Naive B cell (primary cell): ENCODE data around the gene KCNQ2. TPM values are rescaled to one million over a fixed set of nuclear protein-coding genes. Genes with fewer than 3 reads are reported as not detected.

ENCODE experiments used
- ATAC-seq, 2 donors: fragments of 150-1000 bp; cut with Tn5 transposase; 2 replicates each; pipeline ENCODE4 v1.10.0; 2021; ENCODE audit warnings: low read depth in 2 of 2, mild to moderate bottlenecking in 2 of 2, moderate library complexity in 2 of 2
- DNase-seq: peaks from one replicate; pipeline ENCODE4 v3.0.0; 2022
- H3K27ac Mint-ChIP-seq, 6 donors: one replicate each; pipeline ENCODE4 v1.8.0; 2020 to 2022; ENCODE audit warnings: mild to moderate bottlenecking in 6 of 6, mixed read lengths in 6 of 6, moderate library complexity in 5 of 6, inconsistent platforms in 2 of 6
- H3K27me3 Mint-ChIP-seq, 3 donors: one replicate each; pipeline ENCODE4 v1.8.0; 2021 to 2022; ENCODE audit warnings: mixed read lengths in 3 of 3, mild to moderate bottlenecking in 1 of 3
- H3K36me3 Mint-ChIP-seq, 2 donors: one replicate each; pipeline ENCODE4 v1.8.0; 2020 to 2022; ENCODE audit warnings: mixed read lengths in 2 of 2, inconsistent platforms in 1 of 2, mild to moderate bottlenecking in 1 of 2
- H3K4me1 Mint-ChIP-seq, 3 donors: one replicate each; pipeline ENCODE4 v1.8.0; 2020 to 2022; ENCODE audit warnings: mixed read lengths in 3 of 3, inconsistent platforms in 1 of 3, mild to moderate bottlenecking in 1 of 3, moderate library complexity in 1 of 3
- H3K4me3 Mint-ChIP-seq, 8 donors: one replicate each; pipeline ENCODE4 v1.8.0; 2020 to 2022; ENCODE audit warnings: mild to moderate bottlenecking in 8 of 8, mixed read lengths in 8 of 8, moderate library complexity in 8 of 8, inconsistent platforms in 2 of 8
- H3K9me3 Mint-ChIP-seq, 7 donors: one replicate each; pipeline ENCODE4 v1.8.0; 2020 to 2022; ENCODE audit warnings: mixed read lengths in 7 of 7, mild to moderate bottlenecking in 5 of 7, inconsistent platforms in 2 of 7, moderate library complexity in 1 of 7
- polyA plus RNA-seq, 6 donors: library from polyadenylated mRNA; unstranded; fragments of 300-500 nt; fragmentation: Illumina TruSeq; gene quantifications; one replicate each; pipeline ENCODE4 v1.2.3, GENCODE V29; 2021; ENCODE audit warnings: low read depth in 6 of 6

The KCNQ2 gene
- polyA plus RNA-seq, 6 donors from 2014 or later: 0.54 to 1.1 TPM; not detected in 4

DNA sequence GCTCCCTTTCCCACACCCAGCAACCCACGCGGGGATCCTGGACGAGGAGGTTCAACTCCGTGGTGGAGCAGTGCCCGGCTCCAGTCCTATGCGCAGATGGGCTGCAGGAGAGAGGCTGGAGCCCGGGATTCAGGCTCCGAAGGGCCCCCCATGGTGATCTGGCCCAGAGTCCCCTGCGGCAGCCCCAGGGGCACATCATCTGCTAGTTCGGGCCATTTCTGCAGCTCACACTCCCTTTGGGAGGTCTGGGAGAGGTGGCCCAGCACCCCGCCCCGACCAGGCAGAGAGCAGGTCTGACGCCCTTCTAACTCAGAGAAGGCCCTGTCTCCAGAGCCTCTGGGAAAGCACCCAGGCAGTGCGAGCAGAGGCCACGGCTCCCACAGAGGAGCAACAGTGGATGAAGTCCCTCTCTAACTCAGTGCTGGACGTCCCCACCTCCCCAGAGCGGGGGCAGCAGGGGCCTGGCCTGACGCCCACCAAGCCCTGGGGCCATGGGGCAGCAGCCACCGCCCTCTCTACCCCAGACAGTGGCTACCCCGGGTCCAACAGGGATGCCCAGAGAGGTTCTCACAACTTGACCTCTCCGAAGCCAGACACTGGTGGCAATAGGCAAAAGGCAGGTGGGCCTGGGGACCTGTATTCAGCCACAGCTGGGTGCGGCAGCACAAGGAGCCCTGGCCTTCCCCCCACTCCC lies 3.3 kb downstream of the KCNQ2 start:
- no peak overlapping the region for H3K27ac Mint-ChIP-seq
- no peak overlapping the region for H3K4me3 Mint-ChIP-seq
- H3K9me3 Mint-ChIP-seq: no peaks in the 10 kb centered on the region
- ATAC-seq (no peak), DNase-seq (no peak)
- no peaks in the 10 kb centered on the region for H3K36me3 Mint-ChIP-seq
- peaks cover 0 to 68% (median 42%) of the 10 kb centered on the region in 3 donors for H3K27me3 Mint-ChIP-seq
- H3K4me1 Mint-ChIP-seq: peaks cover 2 to 8% (median 5%) of the 10 kb centered on the region in 3 donors

DNA sequence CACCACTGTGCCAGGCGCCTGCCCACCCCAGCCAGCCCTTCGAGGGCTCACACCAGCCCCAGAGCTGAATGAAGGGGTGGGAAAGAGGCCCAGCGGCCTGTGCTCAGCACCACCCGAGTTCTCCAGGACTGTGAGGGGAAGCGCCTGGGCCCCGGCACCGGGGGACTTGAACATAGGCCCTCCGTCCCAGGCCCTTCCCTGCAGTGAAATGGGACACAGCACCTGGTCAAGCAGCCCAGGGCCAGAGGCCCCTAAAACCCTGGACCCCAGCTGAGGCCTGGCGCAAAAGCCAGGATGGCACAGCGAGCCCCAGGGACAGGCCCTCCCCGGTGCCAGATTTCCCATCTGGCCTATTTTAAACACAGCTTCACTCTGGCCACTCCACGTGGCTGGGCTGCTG lies 4.0 kb downstream of the KCNQ2 start:
- DNase-seq (no peak), ATAC-seq (no peak)
- Mint-ChIP-seq H3K27me3 (peaks cover 4 to 66% (median 40%) of the 10 kb centered on the region in 3 donors), H3K9me3 (no peaks in the 10 kb centered on the region), H3K27ac (no peak overlapping the region), H3K36me3 (no peaks in the 10 kb centered on the region), H3K4me1 (peaks cover 0 to 4% (median 0%) of the 10 kb centered on the region in 3 donors), H3K4me3 (no peak overlapping the region)

DNA sequence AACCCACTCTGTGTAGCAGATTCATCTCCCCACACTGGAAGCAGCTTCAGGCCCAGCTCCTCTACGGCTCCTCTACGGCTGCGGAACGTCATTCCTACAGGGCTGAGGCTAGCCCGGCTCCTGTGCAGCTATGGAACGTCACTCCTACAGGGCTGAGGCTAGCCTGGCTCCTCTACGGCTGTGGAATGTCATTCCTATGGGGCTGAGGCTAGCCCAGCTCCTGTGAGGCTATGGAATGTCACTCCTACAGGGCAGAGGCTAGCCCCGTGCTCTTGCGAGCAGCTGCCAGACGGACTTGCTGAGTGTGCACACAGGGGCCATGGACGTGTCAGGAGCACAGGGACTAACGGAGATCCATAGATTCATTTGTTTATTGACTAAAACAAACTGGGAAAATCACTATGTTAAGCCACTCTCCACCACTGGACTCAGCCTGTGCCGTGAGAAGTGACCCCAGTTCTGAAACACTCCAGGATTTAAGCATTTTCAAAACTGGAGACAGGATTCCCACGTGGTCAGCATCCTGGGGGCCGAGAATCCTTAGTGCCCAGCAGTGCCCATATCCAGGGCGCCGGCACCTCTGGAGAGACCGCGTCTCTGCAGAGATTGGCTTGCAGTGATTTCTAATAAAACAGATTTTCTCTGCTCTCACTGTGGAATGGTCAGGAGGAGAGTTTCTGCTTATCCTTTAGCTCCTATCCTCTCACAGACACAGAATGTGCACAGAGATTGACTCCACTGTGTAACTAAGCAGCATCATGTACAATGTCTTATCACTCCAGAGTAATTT lies 5.0 kb downstream of the KCNQ2 start:
- ATAC-seq (no peak), DNase-seq (no peak)
- Mint-ChIP-seq H3K9me3 (no peaks in the 10 kb centered on the region), H3K36me3 (no peaks in the 10 kb centered on the region), H3K4me3 (no peak overlapping the region), H3K27ac (no peak overlapping the region), H3K4me1 (peaks cover 0 to 4% (median 0%) of the 10 kb centered on the region in 3 donors), H3K27me3 (peaks cover 10 to 69% (median 45%) of the 10 kb centered on the region in 3 donors)

DNA sequence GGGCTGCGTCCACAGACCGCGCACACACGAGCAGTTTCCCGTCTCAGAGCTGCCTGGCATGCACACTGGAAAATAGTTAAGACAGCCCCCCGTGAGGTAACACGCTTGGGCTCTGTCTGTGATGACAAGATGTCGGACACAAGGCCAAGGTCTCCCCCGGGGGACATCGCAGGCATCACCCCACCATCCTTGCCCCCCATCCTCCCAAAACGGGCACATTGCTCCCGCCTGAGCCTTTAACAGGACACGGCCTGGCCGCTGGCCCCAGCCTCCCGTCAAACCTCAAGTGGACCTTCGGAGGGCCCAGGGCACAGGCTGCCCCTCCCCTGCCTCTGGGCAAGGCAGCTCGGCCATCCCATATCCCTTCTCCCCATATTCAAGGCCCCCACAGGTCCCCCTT lies 5.6 kb downstream of the KCNQ2 start:
- Mint-ChIP-seq H3K36me3 (no peaks in the 10 kb centered on the region), H3K27ac (no peak overlapping the region), H3K4me1 (peaks cover 0 to 4% (median 0%) of the 10 kb centered on the region in 3 donors), H3K27me3 (peaks cover 11 to 71% (median 48%) of the 10 kb centered on the region in 3 donors), H3K9me3 (no peaks in the 10 kb centered on the region), H3K4me3 (no peak overlapping the region)
- DNase-seq (no peak), ATAC-seq (no peak)

DNA sequence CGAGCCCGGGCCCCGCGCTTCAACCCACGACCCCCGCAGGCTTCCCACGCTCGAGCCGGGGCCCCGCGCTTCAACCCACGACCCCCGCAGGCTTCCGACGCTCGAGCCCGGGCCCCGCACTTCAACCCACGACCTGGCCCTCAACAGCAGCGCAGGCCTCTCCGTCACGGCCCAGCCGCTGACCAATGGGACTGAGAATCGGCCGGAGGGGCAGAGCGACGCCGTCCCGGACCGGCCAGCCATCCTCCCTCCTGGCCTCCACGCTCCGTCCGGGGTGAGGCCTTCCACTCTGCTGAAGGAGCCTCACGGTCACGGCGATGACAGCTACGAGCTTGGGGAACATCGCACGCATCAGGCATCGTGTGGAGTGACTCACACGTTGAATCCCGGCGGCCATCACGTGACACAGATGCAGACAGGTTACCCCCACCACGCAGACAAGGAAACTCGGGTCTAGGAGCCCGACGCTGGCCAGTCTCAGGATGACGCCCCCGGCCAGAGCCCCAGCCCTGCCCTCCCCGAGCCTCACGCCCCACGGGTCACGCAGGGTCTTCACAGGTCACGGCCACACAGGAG lies 6.1 kb downstream of the KCNQ2 start:
- H3K9me3 Mint-ChIP-seq: no peaks in the 10 kb centered on the region
- H3K4me1 Mint-ChIP-seq: peaks cover 0 to 4% (median 0%) of the 10 kb centered on the region in 3 donors
- ATAC-seq: no peak
- no peaks in the 10 kb centered on the region for H3K36me3 Mint-ChIP-seq
- H3K4me3 Mint-ChIP-seq: no peak overlapping the region
- H3K27ac Mint-ChIP-seq: no peak overlapping the region
- no peak for DNase-seq
- peaks cover 11 to 74% (median 48%) of the 10 kb centered on the region in 3 donors for H3K27me3 Mint-ChIP-seq

DNA sequence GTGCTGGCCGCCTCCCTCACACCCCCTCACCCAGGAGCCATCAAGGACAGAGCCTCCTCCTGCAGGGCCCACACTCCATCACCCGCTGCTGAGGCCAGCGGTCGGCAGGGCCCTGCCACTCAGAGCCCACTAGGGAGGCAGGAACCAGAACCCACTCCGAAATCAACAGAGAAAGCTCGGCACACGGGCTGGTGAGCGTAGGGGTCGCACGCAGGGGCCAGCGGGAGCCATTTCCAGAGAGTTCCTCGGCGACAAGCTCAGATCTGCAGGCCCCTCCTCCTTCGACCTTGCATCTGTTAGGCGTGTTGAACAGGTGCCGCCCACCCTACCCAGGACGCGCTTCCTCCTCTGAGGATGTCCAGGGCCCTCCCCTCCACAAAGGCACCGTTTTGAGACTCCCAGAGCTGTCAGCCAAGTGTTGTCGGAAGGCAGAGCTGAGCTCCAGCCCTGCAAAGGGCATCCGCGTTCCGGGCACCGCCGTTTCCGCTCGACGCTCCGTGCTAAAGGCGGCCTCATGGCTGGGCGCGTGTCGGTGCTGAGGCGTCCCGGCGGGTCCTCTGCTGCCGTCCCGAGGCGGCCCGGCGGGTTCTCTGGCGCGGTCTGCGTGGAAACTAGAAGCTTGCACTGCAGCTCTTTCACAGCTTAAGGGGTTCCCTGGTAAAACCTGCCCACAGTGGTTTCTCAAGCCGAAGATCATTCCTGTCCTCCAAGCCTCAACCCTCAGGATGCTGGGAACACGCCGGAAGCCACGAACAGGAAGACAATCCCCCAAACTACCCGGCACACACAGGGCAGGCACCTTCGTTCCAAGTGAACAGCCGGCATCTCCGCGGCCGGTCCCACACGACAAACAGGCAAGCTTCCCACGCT lies 6.8 kb downstream of the KCNQ2 start:
- Mint-ChIP-seq H3K36me3 (no peaks in the 10 kb centered on the region), H3K4me1 (peaks cover 0 to 4% (median 0%) of the 10 kb centered on the region in 3 donors), H3K27ac (no peak overlapping the region), H3K9me3 (no peaks in the 10 kb centered on the region), H3K4me3 (no peak overlapping the region), H3K27me3 (peaks cover 14 to 75% (median 55%) of the 10 kb centered on the region in 3 donors)
- DNase-seq (no peak), ATAC-seq (no peak)

DNA sequence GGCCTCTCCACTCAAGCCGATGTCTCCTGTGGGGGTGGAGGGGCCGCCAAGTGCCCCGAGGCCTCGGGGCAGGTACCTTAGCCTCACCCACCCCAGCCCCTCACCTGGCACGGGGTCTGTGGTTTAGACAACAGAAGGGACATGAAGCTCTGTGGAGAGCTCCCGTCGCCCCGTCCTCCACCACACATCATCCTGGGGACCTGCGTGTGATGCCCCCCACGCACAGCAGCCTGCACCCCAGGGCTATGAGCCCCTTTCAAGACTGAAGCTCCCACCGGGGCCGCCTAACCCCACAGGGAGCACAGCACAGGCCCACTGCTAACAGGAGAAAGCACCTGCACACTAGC lies 8.2 kb downstream of the KCNQ2 start:
- no peaks in the 10 kb centered on the region for H3K36me3 Mint-ChIP-seq
- no peak for DNase-seq
- ATAC-seq: no peak
- no peaks in the 10 kb centered on the region for H3K9me3 Mint-ChIP-seq
- peaks cover 0 to 2% (median 0%) of the 10 kb centered on the region in 3 donors for H3K4me1 Mint-ChIP-seq
- H3K27ac Mint-ChIP-seq: no peak overlapping the region
- H3K27me3 Mint-ChIP-seq: peaks cover 14 to 71% (median 52%) of the 10 kb centered on the region in 3 donors
- H3K4me3 Mint-ChIP-seq: no peak overlapping the region

DNA sequence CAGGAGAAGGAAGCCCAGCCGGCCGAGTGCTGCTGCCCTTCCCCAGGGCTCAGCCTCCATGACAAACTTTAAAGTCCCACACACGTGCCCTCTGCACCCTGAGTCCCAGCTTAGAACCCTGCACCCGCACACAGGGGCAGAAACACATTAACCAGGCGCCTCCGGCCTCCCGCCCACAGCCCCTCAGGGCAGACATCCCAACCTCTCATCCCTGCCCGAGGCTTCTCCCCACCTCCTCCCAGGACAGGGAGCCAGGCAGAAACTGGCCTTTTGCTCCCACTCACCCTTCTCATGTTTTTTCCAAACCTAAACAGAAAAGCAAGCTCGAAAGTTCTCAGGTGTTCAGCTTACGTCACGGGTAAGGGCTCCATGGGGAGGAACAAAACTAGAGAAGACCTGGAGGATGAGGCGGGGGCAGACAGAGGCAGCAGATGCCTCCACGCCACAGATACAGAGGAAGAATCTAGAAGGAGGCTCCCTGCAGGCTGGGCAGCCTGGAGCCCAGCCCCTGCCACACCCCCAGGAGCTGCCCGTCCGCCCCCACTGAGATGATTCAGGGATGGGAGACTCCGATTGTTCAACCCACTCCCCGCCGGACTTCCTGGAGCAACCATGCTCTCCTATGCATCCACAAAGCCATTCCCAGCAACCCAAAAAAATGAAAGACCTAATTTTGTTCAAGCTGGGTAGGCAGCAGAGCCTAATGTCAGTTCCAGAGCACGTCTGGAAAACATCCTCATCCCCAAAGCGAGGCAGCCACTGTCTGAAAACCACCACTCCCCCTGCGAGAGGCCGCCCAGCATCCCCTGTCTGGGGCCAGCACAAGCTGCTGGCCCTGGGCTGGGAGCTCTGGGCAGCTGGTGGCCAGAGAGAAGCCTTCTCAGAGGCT lies 8.8 kb downstream of the KCNQ2 start:
- Mint-ChIP-seq H3K27me3 (peaks cover 18 to 69% (median 54%) of the 10 kb centered on the region in 3 donors), H3K4me1 (peaks cover 0 to 2% (median 0%) of the 10 kb centered on the region in 3 donors), H3K4me3 (no peak overlapping the region)

DNA sequence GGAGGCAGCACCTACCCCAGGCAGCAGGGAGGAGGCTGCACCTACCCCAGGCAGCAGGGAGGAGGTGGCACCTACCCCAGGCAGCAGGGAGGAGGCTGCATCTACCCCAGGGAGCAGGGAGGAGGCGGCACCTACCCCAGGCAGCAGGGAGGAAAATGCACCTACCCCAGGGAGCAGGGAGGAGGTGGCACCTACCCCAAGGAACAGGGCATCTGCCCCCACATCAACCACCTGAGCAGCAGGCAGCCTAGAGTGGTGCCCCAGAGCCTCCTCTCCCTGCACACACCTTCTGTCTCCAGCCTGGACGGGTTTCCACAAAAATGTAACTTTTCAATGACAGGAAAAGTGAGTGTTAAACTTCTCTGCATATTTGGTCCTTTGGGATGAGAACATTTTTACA lies 10.2 kb downstream of the KCNQ2 start:
- Mint-ChIP-seq H3K36me3 (no peaks in the 10 kb centered on the region), H3K27ac (no peak overlapping the region), H3K27me3 (peaks cover 18 to 63% (median 58%) of the 10 kb centered on the region in 3 donors), H3K9me3 (no peaks in the 10 kb centered on the region), H3K4me1 (peaks cover 3 to 7% (median 6%) of the 10 kb centered on the region in 3 donors), H3K4me3 (peak overlapping the region in 1 of 8 donors; percentile 45)
- DNase-seq (no peak), ATAC-seq (no peak)

More for the DNA sequence above, 8.8 kb downstream of the KCNQ2 start:
- Mint-ChIP-seq H3K9me3 (no peaks in the 10 kb centered on the region), H3K27ac (no peak overlapping the region), H3K36me3 (no peaks in the 10 kb centered on the region)
- no peak for ATAC-seq
- DNase-seq: no peak

DNA sequence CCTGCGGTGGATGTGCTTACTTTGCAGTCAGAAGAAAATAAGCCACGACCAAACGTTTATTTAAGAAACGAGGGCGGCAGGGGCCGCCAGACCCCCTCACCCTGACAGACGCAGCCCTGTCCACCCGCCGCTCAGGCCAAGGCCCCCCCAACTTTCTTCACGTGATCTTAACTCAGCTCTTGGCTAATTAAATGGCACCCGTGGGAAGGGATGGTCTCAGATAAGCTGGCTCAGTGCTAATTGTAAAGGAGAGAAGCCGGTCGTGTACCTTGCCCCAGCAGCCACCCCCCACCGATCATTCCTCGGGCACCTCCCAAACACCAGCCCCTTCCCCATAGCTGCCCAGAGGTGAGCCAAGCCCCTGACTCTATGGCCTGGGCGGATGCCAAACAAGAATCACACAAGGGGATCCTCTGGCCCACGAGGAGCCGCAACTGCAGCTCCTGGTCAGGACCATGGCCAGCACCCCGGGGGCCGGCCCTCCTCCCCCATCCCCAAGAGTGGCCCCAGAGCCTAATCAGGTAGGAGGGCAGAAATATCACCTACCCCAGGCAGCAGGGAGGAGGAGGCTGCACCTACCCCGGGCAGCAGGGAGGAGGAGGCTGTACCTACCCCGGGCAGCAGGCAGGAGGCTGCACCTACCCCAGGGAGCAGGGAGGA lies 11.2 kb downstream of the KCNQ2 start:
- Mint-ChIP-seq H3K27ac (no peak overlapping the region), H3K36me3 (no peaks in the 10 kb centered on the region), H3K27me3 (peaks cover 18 to 57% (median 52%) of the 10 kb centered on the region in 3 donors)

DNA sequence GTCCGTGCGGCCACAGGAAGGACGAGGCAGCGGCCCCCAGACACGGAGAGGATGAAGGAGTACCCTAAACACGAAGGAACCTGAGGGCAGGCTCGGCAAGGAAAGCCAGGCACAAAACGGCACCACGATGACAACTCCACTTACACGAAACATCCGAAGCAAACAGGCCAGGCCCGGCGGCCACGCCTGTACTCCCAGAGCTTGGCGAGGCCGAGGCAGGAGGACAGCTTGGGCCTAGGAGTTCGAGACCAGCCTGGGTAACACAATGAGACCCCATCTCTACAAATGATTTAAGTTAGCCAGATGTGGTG lies 13.4 kb downstream of the KCNQ2 start:
- Mint-ChIP-seq H3K36me3 (no peaks in the 10 kb centered on the region), H3K9me3 (no peaks in the 10 kb centered on the region), H3K27me3 (peaks cover 18 to 55% (median 54%) of the 10 kb centered on the region in 3 donors), H3K27ac (peak overlapping the region in 1 of 6 donors; percentile 79), H3K4me1 (peaks cover 3 to 17% (median 15%) of the 10 kb centered on the region in 3 donors), H3K4me3 (peak overlapping the region in 1 of 8 donors; percentile 49)
- DNase-seq (no peak), ATAC-seq (no peak)

More for the DNA sequence above, 11.2 kb downstream of the KCNQ2 start:
- ATAC-seq: no peak
- H3K9me3 Mint-ChIP-seq: no peaks in the 10 kb centered on the region
- no peak overlapping the region for H3K4me3 Mint-ChIP-seq
- no peak for DNase-seq
- peaks cover 3 to 9% (median 8%) of the 10 kb centered on the region in 3 donors for H3K4me1 Mint-ChIP-seq
